SK-N-SH (cell line): Measurements from ENCODE around the gene CAPS. TPM values are rescaled to one million over a fixed set of nuclear protein-coding genes. Genes with fewer than 3 reads are reported as not detected.

Experiments used
- CTCF ChIA-PET: fragments of 300-600, 350-600 bp; formaldehyde crosslinking; extraction: SDS; loops from one replicate; lab custom pipeline; 2021; lab: Yijun Ruan, JAX
- POLR2A ChIA-PET: fragments of 350-600 bp; sonication (Branson Sonifier 250); formaldehyde crosslinking; extraction: SDS; loops from one replicate; lab custom pipeline; 2020; ENCODE audit warnings: antibody characterized with exemption, inconsistent platforms; lab: Yijun Ruan, JAX
- DNase-seq: peaks from one replicate; pipeline ENCODE4 v3.0.0; 2012
- H2AFZ ChIP-seq: fragments of 200-600 bp; sonication (generic); 2 replicates; pipeline ENCODE4 v1.8.1; 2016; ENCODE audit warnings: antibody characterized with exemption, mild to moderate bottlenecking, low read depth
- H3F3A ChIP-seq: fragments of 200-600 bp; sonication (generic); replicated peaks from 2 replicates; pipeline ENCODE3; 2016; ENCODE audit warnings: antibody characterized with exemption, mild to moderate bottlenecking; ENCODE audit not compliant: insufficient read depth
- H3K27ac ChIP-seq, 2 experiments: fragments of 200-500 bp in 1 of 2; fragments of 200-600 bp in 1 of 2; sonication (Bioruptor generic) in 1 of 2; sonication (generic), shearing (Covaris generic) in 1 of 2; 2 replicates each; pipeline versions ENCODE4 v1.5.1 to v1.6.1; 2014 to 2016; ENCODE audit warnings: low read depth in 2 of 2, inconsistent platforms in 1 of 2, low read length in 1 of 2, mild to moderate bottlenecking in 1 of 2, mixed read lengths in 1 of 2
- H3K27me3 ChIP-seq: fragments of 200-600 bp; sonication (generic), shearing (Covaris generic); 2 replicates; pipeline ENCODE4 v1.6.1; 2016; ENCODE audit warnings: mixed run types; ENCODE audit not compliant: insufficient read depth
- H3K36me3 ChIP-seq, 2 experiments: fragments of 200-500 bp in 1 of 2; fragments of 200-600 bp in 1 of 2; sonication (Bioruptor generic) in 1 of 2; sonication (generic) in 1 of 2; replicated peaks in 1 of 2; 2 replicates each; pipeline versions ENCODE3 to v1.5.1; 2014 to 2016; ENCODE audit warnings: low read length in 1 of 2, mild to moderate bottlenecking in 1 of 2; ENCODE audit not compliant: insufficient read depth in 2 of 2, control insufficient read depth in 1 of 2
- H3K4me1 ChIP-seq, 2 experiments: fragments of 200-500 bp in 1 of 2; fragments of 200-600 bp in 1 of 2; sonication (Bioruptor generic) in 1 of 2; sonication (generic), shearing (Covaris generic) in 1 of 2; 2 replicates each; pipeline versions ENCODE4 v1.5.1 to v1.6.1; 2014 to 2016; ENCODE audit warnings: low read depth in 1 of 2, low read length in 1 of 2, mixed run types in 1 of 2; ENCODE audit not compliant: insufficient read depth in 2 of 2, control insufficient read depth in 1 of 2
- H3K4me2 ChIP-seq: fragments of 200-600 bp; sonication (generic), shearing (Covaris generic); 2 replicates; pipeline ENCODE4 v1.6.1; 2017; ENCODE audit warnings: mixed run types
- H3K4me3 ChIP-seq, 2 experiments: fragments of 200-500 bp in 1 of 2; fragments of 200-600 bp in 1 of 2; sonication (Bioruptor generic) in 1 of 2; sonication (generic), shearing (Covaris generic) in 1 of 2; 2 replicates each; pipeline versions ENCODE4 v1.5.1 to v1.8.1; 2014 to 2016; ENCODE audit warnings: low read depth in 2 of 2, inconsistent platforms in 1 of 2, low read length in 1 of 2, mild to moderate bottlenecking in 1 of 2, mixed read lengths in 1 of 2, moderate library complexity in 1 of 2
- H3K79me2 ChIP-seq: fragments of 200-600 bp; sonication (generic); 2 replicates; pipeline ENCODE4 v1.8.1; 2017; ENCODE audit warnings: mild to moderate bottlenecking; ENCODE audit not compliant: insufficient read depth
- H3K9ac ChIP-seq: fragments of 200-600 bp; sonication (generic); 2 replicates; pipeline ENCODE4 v1.6.1; 2017; ENCODE audit warnings: mixed run types
- H3K9me2 ChIP-seq: fragments of 200-600 bp; sonication (generic); 2 replicates; pipeline ENCODE4 v1.6.1; 2017; ENCODE audit warnings: mixed run types
- H3K9me3 ChIP-seq: fragments of 200-600 bp; sonication (generic); 2 replicates; pipeline ENCODE4 v1.6.1; 2017; ENCODE audit warnings: mixed run types, mild to moderate bottlenecking, moderate library complexity
- H4K20me1 ChIP-seq: fragments of 200-600 bp; sonication (generic); 2 replicates; pipeline ENCODE4 v1.6.1; 2017; ENCODE audit warnings: mild to moderate bottlenecking, mixed run types; ENCODE audit not compliant: insufficient read depth
- FOXJ3 ChIP-seq: sonication (generic); formaldehyde crosslinking; IDR thresholded peaks from 2 replicates; pipeline ENCODE4 v1.5.1; 2020; ENCODE audit warnings: mild to moderate bottlenecking, missing genetic modification reagents
- FOXM1 ChIP-seq: IDR thresholded peaks from 2 replicates; pipeline ENCODE4 v1.4.0; 2012; ENCODE audit warnings: low read depth, mild to moderate bottlenecking
- JUND ChIP-seq: IDR thresholded peaks from 2 replicates; pipeline ENCODE4 v1.4.0; 2012
- NFIC ChIP-seq: IDR thresholded peaks from 2 replicates; pipeline ENCODE4 v1.4.0; 2012; ENCODE audit warnings: borderline replicate concordance
- POLR2AphosphoS5 ChIP-seq: IDR thresholded peaks from 2 replicates; pipeline ENCODE4 v1.6.1; 2012; ENCODE audit warnings: low read depth, low read length
- RAD21 ChIP-seq: IDR thresholded peaks from 2 replicates; pipeline ENCODE4 v1.6.1; 2012; ENCODE audit warnings: mild to moderate bottlenecking, low read length
- RXRA ChIP-seq: IDR thresholded peaks from 2 replicates; pipeline ENCODE4 v1.4.0; 2012; ENCODE audit warnings: low read depth, mild to moderate bottlenecking, borderline replicate concordance
- SIN3A ChIP-seq: IDR thresholded peaks from 2 replicates; pipeline ENCODE4 v1.6.1; 2012; ENCODE audit warnings: low read depth, mild to moderate bottlenecking, low read length, moderate library complexity, borderline replicate concordance
- SMC3 ChIP-seq: IDR thresholded peaks from 2 replicates; pipeline ENCODE4 v1.6.1; 2012; ENCODE audit warnings: low read depth, low read length, improper control_type of control experiment
- TEAD4 ChIP-seq: IDR thresholded peaks from 2 replicates; pipeline ENCODE4 v1.4.0; 2012; ENCODE audit warnings: mild to moderate bottlenecking, borderline replicate concordance; ENCODE audit not compliant: insufficient read depth
- USF1 ChIP-seq: IDR thresholded peaks from 2 replicates; pipeline ENCODE4 v1.4.0; 2012; ENCODE audit warnings: low read depth, borderline replicate concordance
- YY1 ChIP-seq: IDR thresholded peaks from 2 replicates; pipeline ENCODE4 v1.4.0; 2012; ENCODE audit warnings: low read depth, mild to moderate bottlenecking
- WGBS: methylation state at CpG from one replicate; pipeline ENCODE4 v1.1.6; 2017; ENCODE audit warnings: low lambda C conversion rate; 5-methylcytosine and 5-hydroxymethylcytosine counted together
- polyA plus RNA-seq, 3 experiments: library from polyadenylated mRNA; depleted of rRNA; stranded (reverse); fragments of >200 nt; gene quantifications; 2 replicates each; pipeline ENCODE4 v1.2.3, GENCODE V29; 2012
- TF ChIP-seq, protein P1 (sequence below): IDR thresholded peaks from 2 replicates; pipeline ENCODE4 v1.6.1; 2012; ENCODE audit warnings: mild to moderate bottlenecking, low read depth, low read length, moderate library complexity
- TF ChIP-seq, protein P2 (sequence below): IDR thresholded peaks from 2 replicates; pipeline ENCODE4 v1.4.0; 2012; ENCODE audit warnings: low read depth

CAPS gene
- polyA plus RNA-seq, 1 of the 3 experiments (the other 2 are of a cell fraction): 13.4 TPM

DNA sequence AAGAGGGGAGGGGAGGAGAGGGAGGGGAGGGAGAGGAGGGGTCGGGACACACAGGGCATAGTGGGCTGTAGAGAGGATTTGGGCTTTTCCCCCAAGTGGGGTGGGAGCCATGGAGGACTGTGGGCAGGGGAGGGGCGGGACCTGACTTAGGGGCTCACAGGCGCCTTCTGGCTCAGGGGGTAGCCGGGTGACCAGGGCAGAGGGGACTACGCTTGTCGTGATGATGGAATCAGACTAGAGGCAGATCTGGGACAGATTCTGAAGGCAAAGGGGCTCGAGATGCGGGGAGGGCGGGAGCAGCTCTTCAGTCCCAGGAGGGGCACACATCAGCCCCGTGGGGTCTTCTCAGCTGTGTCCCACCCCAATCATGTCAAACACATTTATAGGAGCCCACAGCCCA is 24.0 kb upstream of the CAPS start:
- TF ChIP-seq TEAD4 (no peak), YY1 (no peak)
- peaks cover 0 to 2% of the 10 kb centered on the region in 2 experiments for H3K36me3 ChIP-seq
- H3K9ac ChIP-seq: no peak overlapping the region
- H4K20me1 ChIP-seq: no peaks in the 10 kb centered on the region
- WGBS: 40% methylated on average over 10 of the region's 10 CpGs
- no peaks in the 10 kb centered on the region for H3K27me3 ChIP-seq
- H3K27ac ChIP-seq: no peak overlapping the region
- H3K4me1 ChIP-seq: peaks cover 0 to 34% of the 10 kb centered on the region in 2 experiments; a peak in 1 of 4 replicates
- H3K4me2 ChIP-seq: no peak overlapping the region
- no peaks in the 10 kb centered on the region for H3F3A ChIP-seq
- H3K79me2 ChIP-seq: no peaks in the 10 kb centered on the region
- H3K4me3 ChIP-seq: no peak overlapping the region
- POLR2A ChIA-PET: interaction anchor here (1.0 to 1.6 kb wide), 2 partner anchors 62 to 86 kb away, joined by 4 to 5 read pairs; no protein-coding TSS in a partner anchor
- DNase-seq: peak; percentile 42
- H2AFZ ChIP-seq: no peak overlapping the region
- CTCF ChIA-PET: interaction anchor here (4.6 kb wide), 1 partner anchor 86 kb away, joined by 73 read pairs; the partner anchor contains the start of gene NRTN
- no peaks in the 10 kb centered on the region for H3K9me2 ChIP-seq
- no peaks in the 10 kb centered on the region for H3K9me3 ChIP-seq

DNA sequence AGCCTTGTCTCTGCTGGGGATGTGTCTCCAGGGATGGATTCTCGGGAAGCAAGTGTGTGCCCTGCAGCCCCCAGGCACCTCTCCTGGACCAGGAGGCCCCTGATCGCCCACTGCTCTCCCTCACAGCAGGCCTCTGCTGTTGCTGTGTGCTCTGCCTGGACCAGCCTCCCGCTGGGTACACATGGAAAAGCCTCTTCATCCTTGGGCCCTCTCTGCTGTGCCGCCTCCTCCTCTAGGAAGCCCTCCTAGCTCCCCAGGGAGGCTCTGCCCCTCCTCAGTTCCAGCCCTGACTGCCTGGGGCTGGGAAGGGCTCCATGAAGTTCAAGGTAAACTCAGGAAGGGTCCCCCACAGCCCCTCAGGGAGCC is 22.5 kb upstream of the CAPS start:
- CTCF ChIA-PET: interaction anchor here (0.9 to 4.6 kb wide), 7 partner anchors 63 to 94 kb away, joined by 3 to 73 read pairs (median 8); partner anchors contain the start of gene NRTN
- H3K27me3 ChIP-seq: no peaks in the 10 kb centered on the region
- TF ChIP-seq RXRA (no peak), JUND (0 out of 2 replicates have a peak, but pooled peaks have one; percentile 7), FOXJ3 (CRISPR knock-in tag) (no peak)
- H3K27ac ChIP-seq: no peak overlapping the region
- H3K79me2 ChIP-seq: no peaks in the 10 kb centered on the region
- no peaks in the 10 kb centered on the region for H3K9me2 ChIP-seq
- no peak overlapping the region for H2AFZ ChIP-seq
- H3K36me3 ChIP-seq: peaks cover 0 to 12% of the 10 kb centered on the region in 2 experiments
- no peak overlapping the region for H3K4me3 ChIP-seq
- H3K9ac ChIP-seq: no peak overlapping the region
- no peaks in the 10 kb centered on the region for H4K20me1 ChIP-seq
- DNase-seq: peak; percentile 41
- H3K4me1 ChIP-seq: peaks cover 0 to 44% of the 10 kb centered on the region in 2 experiments; a peak in 1 of 4 replicates
- H3F3A ChIP-seq: no peaks in the 10 kb centered on the region
- H3K9me3 ChIP-seq: no peaks in the 10 kb centered on the region
- no peak overlapping the region for H3K4me2 ChIP-seq
- POLR2A ChIA-PET: no interaction called here
- WGBS: 60% methylated on average over 1 of the region's 4 CpGs

GRCh38 chr19:5891938-5892771 is 21.9 kb upstream of the CAPS start:
- Histone ChIP-seq H3K4me3 (no peak overlapping the region; a peak in 1 of 4 replicates), H3K36me3 (peaks cover 0 to 18% of the 10 kb centered on the region in 2 experiments), H2AFZ (no peak overlapping the region), H3F3A (no peaks in the 10 kb centered on the region), H3K27ac (no peak overlapping the region; a peak in 1 of 4 replicates), H3K4me2 (no peak overlapping the region), H3K9me2 (no peaks in the 10 kb centered on the region), H3K9me3 (no peaks in the 10 kb centered on the region), H4K20me1 (no peaks in the 10 kb centered on the region), H3K4me1 (peaks cover 0 to 44% of the 10 kb centered on the region in 2 experiments; a peak in 1 of 4 replicates), H3K9ac (no peak overlapping the region), H3K27me3 (no peaks in the 10 kb centered on the region), H3K79me2 (no peaks in the 10 kb centered on the region)
- WGBS: 66% methylated on average over 23 of the region's 48 CpGs
- peak; percentile 83 for DNase-seq
- CTCF ChIA-PET: interaction anchor here (1.0 to 4.6 kb wide), 13 partner anchors 8 to 130 kb away, joined by 3 to 73 read pairs (median 6); partner anchors contain the start of gene NRTN
- POLR2A ChIA-PET: no interaction called here
- TF ChIP-seq SIN3A: no peak
- TF ChIP-seq, protein P1, sequence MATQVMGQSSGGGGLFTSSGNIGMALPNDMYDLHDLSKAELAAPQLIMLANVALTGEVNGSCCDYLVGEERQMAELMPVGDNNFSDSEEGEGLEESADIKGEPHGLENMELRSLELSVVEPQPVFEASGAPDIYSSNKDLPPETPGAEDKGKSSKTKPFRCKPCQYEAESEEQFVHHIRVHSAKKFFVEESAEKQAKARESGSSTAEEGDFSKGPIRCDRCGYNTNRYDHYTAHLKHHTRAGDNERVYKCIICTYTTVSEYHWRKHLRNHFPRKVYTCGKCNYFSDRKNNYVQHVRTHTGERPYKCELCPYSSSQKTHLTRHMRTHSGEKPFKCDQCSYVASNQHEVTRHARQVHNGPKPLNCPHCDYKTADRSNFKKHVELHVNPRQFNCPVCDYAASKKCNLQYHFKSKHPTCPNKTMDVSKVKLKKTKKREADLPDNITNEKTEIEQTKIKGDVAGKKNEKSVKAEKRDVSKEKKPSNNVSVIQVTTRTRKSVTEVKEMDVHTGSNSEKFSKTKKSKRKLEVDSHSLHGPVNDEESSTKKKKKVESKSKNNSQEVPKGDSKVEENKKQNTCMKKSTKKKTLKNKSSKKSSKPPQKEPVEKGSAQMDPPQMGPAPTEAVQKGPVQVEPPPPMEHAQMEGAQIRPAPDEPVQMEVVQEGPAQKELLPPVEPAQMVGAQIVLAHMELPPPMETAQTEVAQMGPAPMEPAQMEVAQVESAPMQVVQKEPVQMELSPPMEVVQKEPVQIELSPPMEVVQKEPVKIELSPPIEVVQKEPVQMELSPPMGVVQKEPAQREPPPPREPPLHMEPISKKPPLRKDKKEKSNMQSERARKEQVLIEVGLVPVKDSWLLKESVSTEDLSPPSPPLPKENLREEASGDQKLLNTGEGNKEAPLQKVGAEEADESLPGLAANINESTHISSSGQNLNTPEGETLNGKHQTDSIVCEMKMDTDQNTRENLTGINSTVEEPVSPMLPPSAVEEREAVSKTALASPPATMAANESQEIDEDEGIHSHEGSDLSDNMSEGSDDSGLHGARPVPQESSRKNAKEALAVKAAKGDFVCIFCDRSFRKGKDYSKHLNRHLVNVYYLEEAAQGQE: no peak
- peak; percentile 70 for TF ChIP-seq RAD21
- TF ChIP-seq SMC3: peak; percentile 59
- no peak for TF ChIP-seq POLR2AphosphoS5
- TF ChIP-seq, protein P2, sequence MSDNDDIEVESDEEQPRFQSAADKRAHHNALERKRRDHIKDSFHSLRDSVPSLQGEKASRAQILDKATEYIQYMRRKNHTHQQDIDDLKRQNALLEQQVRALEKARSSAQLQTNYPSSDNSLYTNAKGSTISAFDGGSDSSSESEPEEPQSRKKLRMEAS: no peak
- no peak for TF ChIP-seq NFIC
- TF ChIP-seq FOXM1: no peak
- TF ChIP-seq USF1: no peak
